Measurements from ENCODE around the gene RPS3A.

RPS3A gene

GRCh38 chr4:151143162-151143561 lies 43.7 kb downstream of the RPS3A start:
- Histone ChIP-seq H3K9me3 (ENCODE audit: control insufficient read depth in 5 of 5, low read length in 5 of 5) (no peaks in the 10 kb centered on the region), H3K4me3 (ENCODE audit: low read depth in 1 of 5, low read length in 5 of 5) (no peak overlapping the region), H3K36me3 (ENCODE audit: control insufficient read depth in 5 of 5, insufficient read depth in 5 of 5, low read length in 5 of 5) (peaks cover 36 to 87% (median 67%) of the 10 kb centered on the region in 5 donors), H3K27me3 (ENCODE audit: control insufficient read depth in 5 of 5, insufficient read depth in 4 of 5, low read length in 5 of 5) (no peaks in the 10 kb centered on the region), H3K4me1 (ENCODE audit: control insufficient read depth in 5 of 5, insufficient read depth in 5 of 5, low read length in 5 of 5) (peaks cover 0 to 9% (median 3%) of the 10 kb centered on the region in 5 donors), H3K27ac (ENCODE audit: low read depth, low read length) (no peak overlapping the region), H3K9ac (ENCODE audit: low read length in 5 of 5) (no peak overlapping the region)

GRCh38 chr4:151143811-151144210 lies 44.4 kb downstream of the RPS3A start:
- H3K27me3 ChIP-seq (ENCODE audit: control insufficient read depth in 5 of 5, insufficient read depth in 4 of 5, low read length in 5 of 5): no peaks in the 10 kb centered on the region
- peaks cover 40 to 85% (median 70%) of the 10 kb centered on the region in 5 donors for H3K36me3 ChIP-seq (ENCODE audit: control insufficient read depth in 5 of 5, insufficient read depth in 5 of 5, low read length in 5 of 5)
- no peaks in the 10 kb centered on the region for H3K9me3 ChIP-seq (ENCODE audit: control insufficient read depth in 5 of 5, low read length in 5 of 5)
- no peak overlapping the region for H3K9ac ChIP-seq (ENCODE audit: low read length in 5 of 5)
- no peak overlapping the region for H3K4me3 ChIP-seq (ENCODE audit: low read depth in 1 of 5, low read length in 5 of 5)
- H3K4me1 ChIP-seq (ENCODE audit: control insufficient read depth in 5 of 5, insufficient read depth in 5 of 5, low read length in 5 of 5): peaks cover 0 to 9% (median 3%) of the 10 kb centered on the region in 5 donors
- no peak overlapping the region for H3K27ac ChIP-seq (ENCODE audit: low read depth, low read length)

DNA sequence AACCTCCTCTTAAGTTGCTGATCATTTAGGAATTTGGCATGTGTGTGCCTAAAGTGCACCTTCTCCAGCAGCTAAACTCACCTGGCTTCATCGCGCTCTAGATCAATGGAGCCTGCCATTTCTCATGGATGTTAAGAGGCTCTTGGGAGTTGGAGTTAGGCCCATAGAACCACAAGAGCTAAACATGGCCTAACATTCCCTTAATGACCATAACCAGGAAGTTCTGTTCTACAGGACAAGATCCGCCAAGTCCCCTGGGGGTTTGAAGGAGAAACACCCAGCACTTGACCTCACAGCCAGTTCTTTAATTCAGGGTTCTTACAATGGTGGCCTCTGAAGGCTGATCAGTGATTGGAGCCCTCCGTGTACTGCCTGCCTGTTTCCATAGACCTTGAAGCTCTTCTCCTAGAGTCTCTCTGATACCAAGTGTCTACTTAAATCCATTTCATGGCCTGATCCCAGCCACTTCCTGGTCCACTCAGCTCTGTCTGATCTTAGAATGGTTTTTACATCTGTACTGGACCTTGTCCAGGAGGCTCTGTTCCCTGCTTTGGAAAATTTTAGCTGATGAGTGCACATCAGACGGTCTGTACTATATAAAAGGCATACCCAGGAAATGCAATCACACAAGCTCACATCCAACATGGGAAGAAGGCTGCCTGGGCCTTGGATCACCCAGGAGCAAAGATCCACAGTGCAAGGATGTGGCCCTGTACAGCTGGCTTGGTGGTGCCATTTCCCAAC lies 45.1 kb downstream of the RPS3A start:
- H3K36me3 ChIP-seq (ENCODE audit: control insufficient read depth in 5 of 5, insufficient read depth in 5 of 5, low read length in 5 of 5): peaks cover 44 to 87% (median 72%) of the 10 kb centered on the region in 5 donors
- H3K27me3 ChIP-seq (ENCODE audit: control insufficient read depth in 5 of 5, insufficient read depth in 4 of 5, low read length in 5 of 5): no peaks in the 10 kb centered on the region
- H3K27ac ChIP-seq (ENCODE audit: low read depth, low read length): no peak overlapping the region

DNA sequence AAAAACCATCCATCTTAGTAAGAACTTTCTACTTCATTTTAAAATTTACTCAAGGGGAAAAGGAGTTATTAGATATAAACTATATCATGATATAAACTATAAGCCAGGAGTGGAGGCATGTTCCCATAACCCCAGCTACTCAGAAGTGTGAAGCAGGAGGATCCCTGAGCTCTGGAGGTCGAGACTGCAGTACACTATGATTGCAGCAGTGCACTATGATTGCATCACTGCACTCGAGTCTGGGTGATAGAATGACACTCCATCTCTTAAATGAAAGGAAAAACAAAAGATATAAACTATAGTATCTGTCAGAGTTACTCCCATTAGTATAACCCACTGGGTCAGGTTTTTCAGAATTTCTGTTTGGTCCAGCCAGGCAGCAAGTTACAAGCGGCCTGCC lies 47.6 kb downstream of the RPS3A start:
- Histone ChIP-seq H3K4me1 (ENCODE audit: control insufficient read depth in 5 of 5, insufficient read depth in 5 of 5, low read length in 5 of 5) (peaks cover 0 to 9% (median 3%) of the 10 kb centered on the region in 5 donors), H3K9me3 (ENCODE audit: control insufficient read depth in 5 of 5, low read length in 5 of 5) (no peaks in the 10 kb centered on the region), H3K27me3 (ENCODE audit: control insufficient read depth in 5 of 5, insufficient read depth in 4 of 5, low read length in 5 of 5) (no peaks in the 10 kb centered on the region), H3K4me3 (ENCODE audit: low read depth in 1 of 5, low read length in 5 of 5) (no peak overlapping the region), H3K36me3 (ENCODE audit: control insufficient read depth in 5 of 5, insufficient read depth in 5 of 5, low read length in 5 of 5) (peaks cover 32 to 66% (median 48%) of the 10 kb centered on the region in 5 donors), H3K27ac (ENCODE audit: low read depth, low read length) (no peak overlapping the region), H3K9ac (ENCODE audit: low read length in 5 of 5) (no peak overlapping the region)

More for the DNA sequence above, 45.1 kb downstream of the RPS3A start:
- Histone ChIP-seq H3K9me3 (ENCODE audit: control insufficient read depth in 5 of 5, low read length in 5 of 5) (no peaks in the 10 kb centered on the region), H3K9ac (ENCODE audit: low read length in 5 of 5) (no peak overlapping the region), H3K4me3 (ENCODE audit: low read depth in 1 of 5, low read length in 5 of 5) (no peak overlapping the region), H3K4me1 (ENCODE audit: control insufficient read depth in 5 of 5, insufficient read depth in 5 of 5, low read length in 5 of 5) (peaks cover 0 to 9% (median 3%) of the 10 kb centered on the region in 5 donors)

- peaks cover 26 to 53% (median 40%) of the 10 kb centered on the region in 5 donors for H3K36me3 ChIP-seq (ENCODE audit: control insufficient read depth in 5 of 5, insufficient read depth in 5 of 5, low read length in 5 of 5)
- no peak overlapping the region for H3K4me3 ChIP-seq (ENCODE audit: low read depth in 1 of 5, low read length in 5 of 5)
- H3K4me1 ChIP-seq (ENCODE audit: control insufficient read depth in 5 of 5, insufficient read depth in 5 of 5, low read length in 5 of 5): peaks cover 0 to 9% (median 3%) of the 10 kb centered on the region in 5 donors
- H3K27ac ChIP-seq (ENCODE audit: low read depth, low read length): no peak overlapping the region
- H3K9me3 ChIP-seq (ENCODE audit: control insufficient read depth in 5 of 5, low read length in 5 of 5): no peaks in the 10 kb centered on the region
- no peaks in the 10 kb centered on the region for H3K27me3 ChIP-seq (ENCODE audit: control insufficient read depth in 5 of 5, insufficient read depth in 4 of 5, low read length in 5 of 5)
- H3K9ac ChIP-seq (ENCODE audit: low read length in 5 of 5): no peak overlapping the region
Measured at GRCh38 chr4:151148261-151148660, 48.8 kb downstream of the RPS3A start.

DNA sequence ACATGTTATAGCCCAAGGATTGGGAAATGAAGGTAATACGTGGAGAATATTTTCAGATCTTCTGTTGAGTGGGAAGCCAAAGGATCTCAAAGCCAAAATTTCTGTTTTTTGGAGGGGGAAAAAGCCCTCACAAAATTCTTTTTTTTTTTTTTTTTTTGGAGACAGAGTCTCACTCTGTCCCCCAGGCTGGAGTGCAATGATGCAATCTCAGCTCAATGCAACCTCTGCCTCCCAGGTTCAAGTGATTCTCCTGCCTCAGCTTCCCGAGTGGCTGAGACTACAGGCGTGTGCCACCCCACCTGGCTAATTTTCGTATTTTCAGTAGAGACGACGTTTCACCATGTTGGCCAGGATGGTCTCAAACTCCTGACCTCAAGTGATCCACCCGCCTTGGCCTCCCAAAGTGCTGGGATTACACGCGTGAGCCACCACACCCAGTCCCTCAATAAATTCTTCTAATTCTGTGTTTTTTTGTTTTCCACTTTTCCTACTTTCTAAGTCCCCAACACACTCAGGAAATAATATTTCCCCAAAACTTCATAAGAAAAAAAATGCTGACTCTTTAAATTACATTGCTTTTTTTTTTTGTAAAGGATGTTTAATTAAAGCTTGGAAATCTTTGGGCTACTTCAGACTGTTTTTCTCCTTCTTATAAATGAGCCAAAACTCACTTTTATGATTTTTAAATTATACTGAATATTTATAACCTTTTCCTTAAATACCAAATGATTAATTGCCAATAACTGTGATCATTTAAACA lies 51.6 kb downstream of the RPS3A start:
- no peaks in the 10 kb centered on the region for H3K27me3 ChIP-seq (ENCODE audit: control insufficient read depth in 5 of 5, insufficient read depth in 4 of 5, low read length in 5 of 5)
- peaks cover 17 to 37% (median 30%) of the 10 kb centered on the region in 5 donors for H3K36me3 ChIP-seq (ENCODE audit: control insufficient read depth in 5 of 5, insufficient read depth in 5 of 5, low read length in 5 of 5)
- peaks cover 0 to 3% (median 0%) of the 10 kb centered on the region in 5 donors for H3K4me1 ChIP-seq (ENCODE audit: control insufficient read depth in 5 of 5, insufficient read depth in 5 of 5, low read length in 5 of 5)
- no peaks in the 10 kb centered on the region for H3K9me3 ChIP-seq (ENCODE audit: control insufficient read depth in 5 of 5, low read length in 5 of 5)
- H3K4me3 ChIP-seq (ENCODE audit: low read depth in 1 of 5, low read length in 5 of 5): no peak overlapping the region
- H3K9ac ChIP-seq (ENCODE audit: low read length in 5 of 5): no peak overlapping the region
- no peak overlapping the region for H3K27ac ChIP-seq (ENCODE audit: low read depth, low read length)

DNA sequence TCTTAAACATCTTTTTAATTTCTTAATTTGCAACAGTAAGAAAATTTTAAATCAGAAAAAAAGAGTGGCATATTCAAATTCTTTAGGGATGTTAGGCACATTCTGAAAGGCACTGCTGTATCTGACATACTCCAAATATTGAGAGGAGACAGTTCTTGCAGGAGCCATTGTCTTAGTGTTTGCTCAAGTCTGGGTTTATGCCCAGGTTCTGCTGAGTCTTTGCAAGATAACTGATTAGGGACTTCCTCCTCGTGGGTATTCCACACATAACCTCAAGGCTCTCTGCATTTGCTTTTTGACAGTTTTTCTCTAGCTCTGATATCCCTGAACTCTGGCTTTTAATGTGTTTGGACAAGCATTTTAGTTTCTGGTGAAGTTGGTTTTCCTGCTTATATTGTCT lies 52.6 kb downstream of the RPS3A start:
- Histone ChIP-seq H3K9ac (ENCODE audit: low read length in 5 of 5) (no peak overlapping the region), H3K9me3 (ENCODE audit: control insufficient read depth in 5 of 5, low read length in 5 of 5) (no peaks in the 10 kb centered on the region), H3K27me3 (ENCODE audit: control insufficient read depth in 5 of 5, insufficient read depth in 4 of 5, low read length in 5 of 5) (no peaks in the 10 kb centered on the region), H3K4me3 (ENCODE audit: low read depth in 1 of 5, low read length in 5 of 5) (no peak overlapping the region), H3K36me3 (ENCODE audit: control insufficient read depth in 5 of 5, insufficient read depth in 5 of 5, low read length in 5 of 5) (peaks cover 17 to 34% (median 27%) of the 10 kb centered on the region in 5 donors), H3K27ac (ENCODE audit: low read depth, low read length) (no peak overlapping the region), H3K4me1 (ENCODE audit: control insufficient read depth in 5 of 5, insufficient read depth in 5 of 5, low read length in 5 of 5) (peaks cover 0 to 3% (median 0%) of the 10 kb centered on the region in 5 donors)

DNA sequence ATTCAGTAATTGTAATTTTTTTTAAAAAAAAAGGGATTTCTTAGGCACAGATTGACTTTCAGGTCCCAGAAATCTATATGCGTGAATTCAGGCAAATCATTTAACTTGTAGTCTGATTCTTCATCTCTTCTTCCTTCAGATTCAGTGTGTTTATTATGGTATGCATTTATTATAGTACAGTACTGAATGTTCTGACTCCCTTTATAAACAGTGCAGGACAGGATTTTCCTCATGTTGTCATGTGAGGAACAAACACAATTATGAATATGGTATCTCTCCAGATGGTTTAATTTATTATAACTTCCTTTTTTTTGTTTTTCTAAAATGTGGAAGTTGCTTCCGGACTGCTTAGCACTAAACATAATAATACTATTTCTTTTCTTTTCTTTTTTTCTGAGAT lies 54.2 kb downstream of the RPS3A start:
- H3K9ac ChIP-seq (ENCODE audit: low read length in 5 of 5): peak overlapping the region in 1 of 5 donors; percentile 39
- H3K27ac ChIP-seq (ENCODE audit: low read depth, low read length): no peak overlapping the region
- H3K36me3 ChIP-seq (ENCODE audit: control insufficient read depth in 5 of 5, insufficient read depth in 5 of 5, low read length in 5 of 5): peaks cover 8 to 24% (median 16%) of the 10 kb centered on the region in 5 donors
- H3K27me3 ChIP-seq (ENCODE audit: control insufficient read depth in 5 of 5, insufficient read depth in 4 of 5, low read length in 5 of 5): no peaks in the 10 kb centered on the region
- no peaks in the 10 kb centered on the region for H3K9me3 ChIP-seq (ENCODE audit: control insufficient read depth in 5 of 5, low read length in 5 of 5)
- H3K4me3 ChIP-seq (ENCODE audit: low read depth in 1 of 5, low read length in 5 of 5): no peak overlapping the region
- H3K4me1 ChIP-seq (ENCODE audit: control insufficient read depth in 5 of 5, insufficient read depth in 5 of 5, low read length in 5 of 5): peaks cover 0 to 3% (median 0%) of the 10 kb centered on the region in 5 donors
